NOMO-1 treated with DMSO at 0.1 percent for 48 hours (cell line): ENCODE measurements around the gene CCZ1B.
"Not testable (repeated sequence)": the region's sequence is repeated elsewhere in the genome, so short reads cannot be mapped to it uniquely, and the experiment has no call there.

Experiments used
- DNase-seq: peaks from one replicate; lab custom pipeline; 2025; ENCODE audit not compliant: unreplicated experiment; lab: John Stamatoyannopoulos, UW

The CCZ1B gene

GRCh38 chr7:6749335-6749734 lies 76.7 kb downstream of the CCZ1B start:
- not testable (repeated sequence) for DNase-seq
